ENCODE results near the gene ANKH. TPM values are rescaled to one million over a fixed set of nuclear protein-coding genes. Genes with fewer than 3 reads are reported as not detected.

Gene ANKH
- total and polyA plus RNA-seq, 10 of the 15 experiments (the other 5 are each of a cell fraction or from before 2014, with no cell fraction given) = 2.1 to 43.9 (median 14.4) TPM

Small RNA genes lying within 50 kb of the gene (microRNA-seq; reads per million reads assigned to microRNA genes)
- not detected for gene MIR4637

Small RNA genes lying within 50 kb of the gene (small RNA-seq; reads per million reads assigned to genes)
- gene HNRNPKP5 (not detected), gene MIR4637 (not detected)

Other genes with a start within 250 kb of the ANKH start
- 44.0 and 44.1 TPM in 2 replicates for gene OTULIN, start 207.1 kb downstream of the ANKH start, total RNA-seq (2014; rRNA removed)
- 31.6 and 35.0 TPM in 2 replicates for gene OTULIN, start 207.1 kb downstream of the ANKH start, total RNA-seq (2014; rRNA removed; fragmentation: Illumina TruSeq; extraction: Trizol)
- 70.5 and 72.0 TPM in 2 replicates for gene OTULIN, start 207.1 kb downstream of the ANKH start, total RNA-seq (2021)
- 34.1 and 44.0 TPM in 2 replicates for gene OTULIN, start 207.1 kb downstream of the ANKH start, polyA plus RNA-seq (2011; rRNA removed)
- 22.2 and 22.6 TPM in 2 replicates for gene OTULIN, start 207.1 kb downstream of the ANKH start, polyA plus RNA-seq (2014; fragmentation: Illumina TruSeq; extraction: Trizol)
- gene OTULIN, start 207.1 kb downstream of the ANKH start, polyA plus RNA-seq (2014; fragmentation: Nextera tagmentation; extraction: Ambion mirVana) = 1 to 10 TPM; 6.6 to 9.9 TPM
- 25.8 and 41.0 TPM in 2 replicates for gene OTULIN, start 207.1 kb downstream of the ANKH start, polyA plus RNA-seq (2014; rRNA removed)
- 10 to 100 TPM in 1 of 2 experiments, 1 to 10 TPM in 1; 7.2 to 40.8 TPM for gene OTULIN, start 207.1 kb downstream of the ANKH start, polyA plus RNA-seq (2016; fragmentation: Nextera tagmentation; extraction: Ambion mirVana)

Measured in GM12878 (cell line).